PFSK-1 (cell line): ENCODE results near the gene FRMD4B.

Source experiments
- POLR2AphosphoS5 ChIP-seq: IDR thresholded peaks from 2 replicates; pipeline ENCODE4 v1.6.1; 2012; ENCODE audit warnings: low read depth, mild to moderate bottlenecking, control low read depth, low read length, moderate library complexity
- TF ChIP-seq, protein P1 (sequence below), 2 experiments: IDR thresholded peaks; 2 replicates each; pipeline versions ENCODE4 v1.6.1 to v1.8.0; 2011 to 2012; ENCODE audit warnings: low read depth in 2 of 2, low read length in 2 of 2, control low read depth in 1 of 2, inconsistent platforms in 1 of 2, mild to moderate bottlenecking in 1 of 2, moderate library complexity in 1 of 2; ENCODE audit not compliant: insufficient read depth in 1 of 2

DNA sequence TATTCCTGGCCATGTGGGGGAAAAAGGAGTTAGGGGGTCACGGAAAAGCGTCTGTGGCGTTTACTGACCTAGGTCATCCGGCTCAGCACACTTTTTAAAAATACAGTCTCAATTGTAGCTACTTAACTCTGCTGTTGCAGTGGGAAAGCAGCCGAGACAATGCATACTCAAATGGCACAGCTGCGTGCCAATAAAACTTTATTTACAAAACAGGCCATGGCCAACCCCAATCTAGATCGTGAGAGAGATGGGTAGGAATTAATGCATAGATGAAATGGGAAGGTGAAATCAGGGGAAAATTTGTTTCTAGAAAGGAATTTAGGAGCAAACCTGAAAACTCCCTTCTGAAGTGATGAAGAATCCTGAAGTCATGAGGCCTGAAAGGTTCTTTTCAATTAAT is 22.0 kb upstream of the FRMD4B start:
- TF ChIP-seq POLR2AphosphoS5, result no peak
- TF ChIP-seq, protein P1, sequence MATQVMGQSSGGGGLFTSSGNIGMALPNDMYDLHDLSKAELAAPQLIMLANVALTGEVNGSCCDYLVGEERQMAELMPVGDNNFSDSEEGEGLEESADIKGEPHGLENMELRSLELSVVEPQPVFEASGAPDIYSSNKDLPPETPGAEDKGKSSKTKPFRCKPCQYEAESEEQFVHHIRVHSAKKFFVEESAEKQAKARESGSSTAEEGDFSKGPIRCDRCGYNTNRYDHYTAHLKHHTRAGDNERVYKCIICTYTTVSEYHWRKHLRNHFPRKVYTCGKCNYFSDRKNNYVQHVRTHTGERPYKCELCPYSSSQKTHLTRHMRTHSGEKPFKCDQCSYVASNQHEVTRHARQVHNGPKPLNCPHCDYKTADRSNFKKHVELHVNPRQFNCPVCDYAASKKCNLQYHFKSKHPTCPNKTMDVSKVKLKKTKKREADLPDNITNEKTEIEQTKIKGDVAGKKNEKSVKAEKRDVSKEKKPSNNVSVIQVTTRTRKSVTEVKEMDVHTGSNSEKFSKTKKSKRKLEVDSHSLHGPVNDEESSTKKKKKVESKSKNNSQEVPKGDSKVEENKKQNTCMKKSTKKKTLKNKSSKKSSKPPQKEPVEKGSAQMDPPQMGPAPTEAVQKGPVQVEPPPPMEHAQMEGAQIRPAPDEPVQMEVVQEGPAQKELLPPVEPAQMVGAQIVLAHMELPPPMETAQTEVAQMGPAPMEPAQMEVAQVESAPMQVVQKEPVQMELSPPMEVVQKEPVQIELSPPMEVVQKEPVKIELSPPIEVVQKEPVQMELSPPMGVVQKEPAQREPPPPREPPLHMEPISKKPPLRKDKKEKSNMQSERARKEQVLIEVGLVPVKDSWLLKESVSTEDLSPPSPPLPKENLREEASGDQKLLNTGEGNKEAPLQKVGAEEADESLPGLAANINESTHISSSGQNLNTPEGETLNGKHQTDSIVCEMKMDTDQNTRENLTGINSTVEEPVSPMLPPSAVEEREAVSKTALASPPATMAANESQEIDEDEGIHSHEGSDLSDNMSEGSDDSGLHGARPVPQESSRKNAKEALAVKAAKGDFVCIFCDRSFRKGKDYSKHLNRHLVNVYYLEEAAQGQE (IDR thresholded peaks at IDR 0.05; ENCODE audit: insufficient read depth in 1 of 2, low read depth in 2 of 2, low read length in 2 of 2), result no peak
